Mammary epithelial cell (primary cell): ENCODE results near the gene ESRRA.

Experiments
- EZH2 ChIP-seq: IDR thresholded peaks from 2 replicates; pipeline ENCODE4 v1.6.1; 2012; ENCODE audit warnings: low read length, inconsistent platforms, borderline replicate concordance
- TF ChIP-seq, protein P1 (sequence below), 2 donors: IDR thresholded peaks in 1 of 2; conservative IDR thresholded peaks in 1 of 2; 2 replicates each; pipeline ENCODE4 v1.5.1; 2011 to 2012; ENCODE audit warnings: inconsistent platforms in 2 of 2, low read length in 2 of 2, mild to moderate bottlenecking in 2 of 2, control low read depth in 1 of 2, low read depth in 1 of 2; ENCODE audit not compliant: insufficient read depth in 1 of 2; ENCODE audit errors: extremely low read depth in 1 of 2

DNA sequence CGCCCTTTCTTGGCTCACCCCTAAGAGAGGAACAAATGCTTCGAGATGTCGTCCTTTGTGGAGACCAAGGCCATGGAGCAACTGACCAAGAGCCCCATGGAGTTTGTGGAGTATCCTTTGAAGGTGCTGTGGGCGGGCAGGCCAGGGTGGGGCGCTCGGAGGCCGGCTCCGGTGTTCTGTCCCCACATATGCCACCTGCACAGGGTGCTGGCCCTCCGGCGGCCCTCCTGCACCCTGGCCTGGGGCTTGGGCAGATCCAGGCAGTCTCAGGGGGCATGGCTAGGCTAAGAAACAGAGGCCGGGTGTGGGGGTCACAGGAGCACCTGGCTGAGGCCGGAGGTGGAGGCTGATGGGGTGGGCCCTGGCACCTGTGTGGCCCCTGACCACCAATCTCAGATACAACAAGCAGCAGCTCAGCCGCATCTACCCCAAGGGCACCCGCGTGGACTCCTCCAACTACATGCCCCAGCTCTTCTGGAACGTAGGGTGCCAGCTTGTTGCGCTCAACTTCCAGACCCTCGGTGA lies 43.7 kb upstream of the ESRRA start:
- TF ChIP-seq, protein P1, sequence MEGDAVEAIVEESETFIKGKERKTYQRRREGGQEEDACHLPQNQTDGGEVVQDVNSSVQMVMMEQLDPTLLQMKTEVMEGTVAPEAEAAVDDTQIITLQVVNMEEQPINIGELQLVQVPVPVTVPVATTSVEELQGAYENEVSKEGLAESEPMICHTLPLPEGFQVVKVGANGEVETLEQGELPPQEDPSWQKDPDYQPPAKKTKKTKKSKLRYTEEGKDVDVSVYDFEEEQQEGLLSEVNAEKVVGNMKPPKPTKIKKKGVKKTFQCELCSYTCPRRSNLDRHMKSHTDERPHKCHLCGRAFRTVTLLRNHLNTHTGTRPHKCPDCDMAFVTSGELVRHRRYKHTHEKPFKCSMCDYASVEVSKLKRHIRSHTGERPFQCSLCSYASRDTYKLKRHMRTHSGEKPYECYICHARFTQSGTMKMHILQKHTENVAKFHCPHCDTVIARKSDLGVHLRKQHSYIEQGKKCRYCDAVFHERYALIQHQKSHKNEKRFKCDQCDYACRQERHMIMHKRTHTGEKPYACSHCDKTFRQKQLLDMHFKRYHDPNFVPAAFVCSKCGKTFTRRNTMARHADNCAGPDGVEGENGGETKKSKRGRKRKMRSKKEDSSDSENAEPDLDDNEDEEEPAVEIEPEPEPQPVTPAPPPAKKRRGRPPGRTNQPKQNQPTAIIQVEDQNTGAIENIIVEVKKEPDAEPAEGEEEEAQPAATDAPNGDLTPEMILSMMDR (conservative IDR thresholded peaks at IDR 0.05 in 1 of 2, IDR thresholded peaks at IDR 0.05 in 1 of 2; ENCODE audit: extremely low read depth in 1 of 2, insufficient read depth in 1 of 2, low read depth in 1 of 2, low read length in 2 of 2), result no peak
- TF ChIP-seq EZH2, result no peak
